Panc1 (cell line): Measurements from ENCODE around the gene CLDN16.

Experiments
- REST ChIP-seq, 2 experiments: IDR thresholded peaks; 2 replicates each; pipeline ENCODE4 v1.6.1; 2011 to 2012; ENCODE audit warnings: low read depth in 2 of 2, control low read depth in 1 of 2, low read length in 1 of 2, mild to moderate bottlenecking in 1 of 2, moderate library complexity in 1 of 2; ENCODE audit not compliant: insufficient read depth in 1 of 2
- TCF7L2 ChIP-seq: IDR thresholded peaks from 2 replicates; pipeline ENCODE4 v1.6.1; 2011; ENCODE audit warnings: mild to moderate bottlenecking, low read depth, low read length, inconsistent platforms
- TF ChIP-seq, protein P1 (sequence below): fragments of 450-650 bp; IDR thresholded peaks from 2 replicates; pipeline ENCODE4 v1.5.1; 2017; ENCODE audit warnings: mild to moderate bottlenecking

DNA sequence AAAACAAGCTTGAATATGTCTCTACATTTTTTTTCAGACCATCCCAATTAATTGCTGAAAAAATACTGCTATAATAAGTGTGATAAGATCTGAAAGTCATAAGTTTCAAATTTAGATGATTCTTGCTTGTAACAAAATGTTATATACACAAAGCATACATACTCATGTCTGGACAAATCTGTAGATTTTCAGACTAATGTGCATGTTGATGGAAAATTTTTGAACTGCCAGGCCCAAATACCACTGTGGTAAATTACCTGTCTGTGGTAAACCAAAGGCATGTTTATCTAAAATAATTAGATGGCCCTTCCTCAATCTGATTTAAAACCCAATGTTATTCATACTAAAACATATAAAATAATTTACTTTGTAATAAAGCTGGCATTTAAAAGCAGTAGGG lies 31.7 kb upstream of the CLDN16 start:
- TF ChIP-seq REST (IDR thresholded peaks at IDR 0.05; ENCODE audit: insufficient read depth in 1 of 2, low read depth in 2 of 2, low read length in 1 of 2) (no peak), TCF7L2 (no peak)
- TF ChIP-seq, protein P1, sequence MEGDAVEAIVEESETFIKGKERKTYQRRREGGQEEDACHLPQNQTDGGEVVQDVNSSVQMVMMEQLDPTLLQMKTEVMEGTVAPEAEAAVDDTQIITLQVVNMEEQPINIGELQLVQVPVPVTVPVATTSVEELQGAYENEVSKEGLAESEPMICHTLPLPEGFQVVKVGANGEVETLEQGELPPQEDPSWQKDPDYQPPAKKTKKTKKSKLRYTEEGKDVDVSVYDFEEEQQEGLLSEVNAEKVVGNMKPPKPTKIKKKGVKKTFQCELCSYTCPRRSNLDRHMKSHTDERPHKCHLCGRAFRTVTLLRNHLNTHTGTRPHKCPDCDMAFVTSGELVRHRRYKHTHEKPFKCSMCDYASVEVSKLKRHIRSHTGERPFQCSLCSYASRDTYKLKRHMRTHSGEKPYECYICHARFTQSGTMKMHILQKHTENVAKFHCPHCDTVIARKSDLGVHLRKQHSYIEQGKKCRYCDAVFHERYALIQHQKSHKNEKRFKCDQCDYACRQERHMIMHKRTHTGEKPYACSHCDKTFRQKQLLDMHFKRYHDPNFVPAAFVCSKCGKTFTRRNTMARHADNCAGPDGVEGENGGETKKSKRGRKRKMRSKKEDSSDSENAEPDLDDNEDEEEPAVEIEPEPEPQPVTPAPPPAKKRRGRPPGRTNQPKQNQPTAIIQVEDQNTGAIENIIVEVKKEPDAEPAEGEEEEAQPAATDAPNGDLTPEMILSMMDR, result no peak
